Neuronal stem cell (in vitro differentiated cells): Measurements from ENCODE around the gene ORC3.

Experiments used
- DNase-seq: peaks from one replicate; pipeline ENCODE4 v3.0.0-alpha.2; 2013; ENCODE audit warnings: low spot score
- H2AFZ ChIP-seq: one replicate; pipeline ENCODE4 v1.6.1; 2013; ENCODE audit warnings: mild to moderate bottlenecking, low read length, inconsistent platforms
- H2AK5ac ChIP-seq: 2 replicates; pipeline ENCODE4 v1.6.1; 2013; ENCODE audit warnings: low read depth, mild to moderate bottlenecking, inconsistent platforms, low read length, moderate library complexity, mixed read lengths
- H2BK120ac ChIP-seq: 2 replicates; pipeline ENCODE4 v1.6.1; 2013; ENCODE audit warnings: low read depth, mild to moderate bottlenecking, inconsistent platforms, low read length, moderate library complexity, mixed read lengths
- H2BK12ac ChIP-seq: one replicate; pipeline ENCODE4 v1.6.1; 2013; ENCODE audit warnings: low read length, inconsistent platforms
- H2BK15ac ChIP-seq: 2 replicates; pipeline ENCODE4 v1.6.1; 2013; ENCODE audit warnings: mild to moderate bottlenecking, low read length, inconsistent platforms, mixed read lengths
- H2BK5ac ChIP-seq: one replicate; pipeline ENCODE4 v1.6.1; 2013; ENCODE audit warnings: inconsistent platforms, mild to moderate bottlenecking, low read length, moderate library complexity
- H3K14ac ChIP-seq: one replicate; pipeline ENCODE4 v1.6.1; 2013; ENCODE audit warnings: low read length, inconsistent platforms
- H3K18ac ChIP-seq: 2 replicates; pipeline ENCODE4 v1.6.1; 2013; ENCODE audit warnings: low read length, inconsistent platforms
- H3K23ac ChIP-seq: 2 replicates; pipeline ENCODE4 v1.6.1; 2013; ENCODE audit warnings: low read depth, mild to moderate bottlenecking, mixed read lengths, low read length, inconsistent platforms; ENCODE audit not compliant: poor library complexity
- H3K27ac ChIP-seq: replicated peaks from 3 replicates; pipeline ENCODE4 v1.5.1; 2013; ENCODE audit warnings: low read length, inconsistent platforms
- H3K27me3 ChIP-seq, 3 experiments: 2 replicates each; pipeline ENCODE4 v1.6.1; 2013; ENCODE audit warnings: low read length in 3 of 3, mild to moderate bottlenecking in 2 of 3, inconsistent platforms in 1 of 3, low read depth in 1 of 3, mixed read lengths in 1 of 3, moderate library complexity in 1 of 3; ENCODE audit not compliant: control insufficient read depth in 3 of 3, insufficient read depth in 3 of 3
- H3K36me3 ChIP-seq, 2 donors: replicated peaks in 1 of 2; 2 replicates each; pipeline ENCODE4 v1.6.1; 2013; ENCODE audit warnings: low read length in 2 of 2; ENCODE audit not compliant: control insufficient read depth in 2 of 2, insufficient read depth in 2 of 2
- H3K4ac ChIP-seq: 2 replicates; pipeline ENCODE4 v1.6.1; 2013; ENCODE audit warnings: inconsistent platforms, mild to moderate bottlenecking, low read length, moderate library complexity
- H3K4me1 ChIP-seq, 2 donors: 1 replicate in 1 of 2; 2 replicates in 1 of 2; pipeline ENCODE4 v1.6.1; 2013; ENCODE audit warnings: low read length in 2 of 2, low read depth in 1 of 2; ENCODE audit not compliant: control insufficient read depth in 2 of 2, insufficient read depth in 1 of 2
- H3K4me2 ChIP-seq: one replicate; pipeline ENCODE4 v1.6.1; 2013; ENCODE audit warnings: mild to moderate bottlenecking, low read length, inconsistent platforms; ENCODE audit not compliant: insufficient read depth, poor library complexity, severe bottlenecking
- H3K4me3 ChIP-seq, 2 donors: 2 replicates each; pipeline ENCODE4 v1.5.1; 2013; ENCODE audit warnings: low read length in 2 of 2, mild to moderate bottlenecking in 2 of 2, inconsistent platforms in 1 of 2, moderate library complexity in 1 of 2
- H3K79me1 ChIP-seq: one replicate; pipeline ENCODE4 v1.6.1; 2013; ENCODE audit warnings: low read depth, mild to moderate bottlenecking, inconsistent platforms, low read length, moderate library complexity
- H3K9ac ChIP-seq: one replicate; pipeline ENCODE4 v1.6.1; 2013; ENCODE audit warnings: mild to moderate bottlenecking, low read depth, low read length, inconsistent platforms; ENCODE audit not compliant: poor library complexity
- H3K9me3 ChIP-seq, 2 donors: replicated peaks in 1 of 2; 2 replicates each; pipeline versions ENCODE3 to v1.6.1; 2013; ENCODE audit warnings: low read length in 2 of 2, mild to moderate bottlenecking in 2 of 2, inconsistent platforms in 1 of 2, low read depth in 1 of 2, mixed read lengths in 1 of 2, moderate library complexity in 1 of 2; ENCODE audit not compliant: control insufficient read depth in 2 of 2, insufficient read depth in 1 of 2
- H4K8ac ChIP-seq: one replicate; pipeline ENCODE4 v1.6.1; 2013; ENCODE audit warnings: low read depth, mild to moderate bottlenecking, inconsistent platforms, low read length, moderate library complexity
- H4K91ac ChIP-seq: one replicate; pipeline ENCODE4 v1.6.1; 2013; ENCODE audit warnings: low read length, low read depth, mild to moderate bottlenecking, inconsistent platforms; ENCODE audit not compliant: poor library complexity
- WGBS, 2 donors: extraction: QIAGEN DNeasy Blood & Tissue Kit; methylation state at CpG; one replicate each; pipeline ENCODE4 v1.1.7; 2013; ENCODE audit warnings: missing lambda C conversion rate in 2 of 2, mixed read lengths in 1 of 2; ENCODE audit not compliant: insufficient read length in 2 of 2, insufficient replicate concordance in 1 of 2; ENCODE audit errors: extremely low coverage in 2 of 2; 5-methylcytosine and 5-hydroxymethylcytosine counted together

The ORC3 gene

DNA sequence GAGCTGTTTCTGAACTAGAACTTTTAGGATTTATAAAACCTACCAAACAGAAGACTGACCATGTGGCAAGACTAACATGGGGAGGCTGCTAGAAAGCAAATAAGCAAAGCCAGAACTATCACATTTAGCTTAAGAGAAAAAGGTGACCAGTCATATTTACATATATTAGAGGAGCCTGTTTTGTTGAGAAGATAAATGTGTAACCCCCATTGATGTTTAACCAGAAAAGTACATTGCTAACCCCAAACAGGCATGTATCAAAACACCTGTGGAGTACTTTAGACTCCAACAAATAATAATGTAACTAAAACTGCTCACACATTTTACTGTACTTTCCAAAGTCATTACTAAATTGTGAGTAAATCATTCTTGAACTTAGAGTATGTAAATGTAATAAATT is 77.1 kb downstream of the ORC3 start:
- Histone ChIP-seq H3K4me3 (no peak overlapping the region), H3K36me3 (peaks cover 4 to 91% of the 10 kb centered on the region in 2 donors), H3K18ac (no peak overlapping the region)

DNA sequence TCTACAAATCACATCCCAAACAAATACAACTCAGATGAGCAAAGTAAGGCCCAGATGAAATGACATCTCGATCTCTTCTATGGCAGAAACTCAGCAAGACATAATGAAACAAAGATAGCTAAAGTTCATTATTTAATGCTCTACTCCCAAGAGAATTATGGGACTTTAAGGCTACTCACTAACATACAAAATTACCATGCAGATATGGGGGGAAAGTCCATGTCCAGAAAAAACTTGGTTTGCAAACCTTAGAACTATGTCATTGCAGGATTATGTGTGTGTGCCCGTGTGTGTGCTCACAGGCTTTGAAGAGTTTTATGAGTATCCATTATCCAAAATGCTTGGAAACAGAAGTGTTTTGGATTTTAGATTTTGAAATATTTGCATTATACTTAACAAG is 78.1 kb downstream of the ORC3 start:
- H3K14ac ChIP-seq = no peak overlapping the region
- H2AFZ ChIP-seq = no peak overlapping the region
- no peak overlapping the region for H3K9ac ChIP-seq
- peaks cover 4 to 93% of the 10 kb centered on the region in 2 donors for H3K36me3 ChIP-seq
- H3K23ac ChIP-seq = no peak overlapping the region
- no peak for DNase-seq
- no peaks in the 10 kb centered on the region for H3K4me1 ChIP-seq
- H3K4ac ChIP-seq = no peak overlapping the region
- H4K91ac ChIP-seq = no peak overlapping the region
- no peak overlapping the region for H2AK5ac ChIP-seq
- WGBS, 2 donors = no CpG with 5 or more reads among the region's 2 CpGs
- no peak overlapping the region for H3K27ac ChIP-seq
- H3K18ac ChIP-seq = no peak overlapping the region
- H2BK5ac ChIP-seq = no peak overlapping the region
- no peak overlapping the region for H4K8ac ChIP-seq
- no peak overlapping the region for H3K4me3 ChIP-seq
- H2BK12ac ChIP-seq = no peak overlapping the region
- no peak overlapping the region for H3K4me2 ChIP-seq
- H3K9me3 ChIP-seq = no peaks in the 10 kb centered on the region
- H2BK15ac ChIP-seq = no peak overlapping the region
- no peaks in the 10 kb centered on the region for H3K27me3 ChIP-seq
- H2BK120ac ChIP-seq = no peak overlapping the region
- no peaks in the 10 kb centered on the region for H3K79me1 ChIP-seq

More for the DNA sequence above, 77.1 kb downstream of the ORC3 start:
- Histone ChIP-seq H3K14ac (no peak overlapping the region), H2BK15ac (no peak overlapping the region), H3K4me2 (no peak overlapping the region), H2AFZ (no peak overlapping the region), H3K9me3 (no peaks in the 10 kb centered on the region), H3K27me3 (no peaks in the 10 kb centered on the region), H3K4ac (no peak overlapping the region), H3K27ac (no peak overlapping the region), H2BK120ac (no peak overlapping the region), H4K8ac (no peak overlapping the region), H2BK5ac (no peak overlapping the region), H4K91ac (no peak overlapping the region), H3K23ac (no peak overlapping the region), H3K79me1 (no peaks in the 10 kb centered on the region), H2BK12ac (no peak overlapping the region), H3K9ac (no peak overlapping the region), H2AK5ac (no peak overlapping the region), H3K4me1 (no peaks in the 10 kb centered on the region)
- DNase-seq = no peak

DNA sequence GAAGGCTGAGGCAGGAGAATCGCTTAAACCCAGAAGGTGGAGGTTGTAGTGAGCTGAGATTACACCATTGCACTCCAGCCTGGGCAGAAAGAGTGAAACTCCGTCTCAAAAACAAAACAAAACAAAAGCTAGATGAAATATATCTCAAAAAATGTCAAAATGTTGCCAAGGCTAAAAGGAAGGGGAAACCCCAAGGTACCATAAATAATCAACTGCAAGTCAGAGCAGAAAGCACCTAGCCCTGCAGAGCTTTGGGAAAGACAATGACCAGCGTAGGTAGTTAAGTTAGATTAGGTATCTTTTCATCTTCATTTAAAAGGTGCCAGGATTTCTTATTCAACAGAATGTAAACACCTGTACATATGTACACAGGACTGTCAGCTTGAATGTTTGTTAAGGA is 79.1 kb downstream of the ORC3 start:
- Histone ChIP-seq H2BK15ac (no peak overlapping the region), H3K27me3 (no peaks in the 10 kb centered on the region), H3K9me3 (no peaks in the 10 kb centered on the region), H2BK120ac (no peak overlapping the region), H2AFZ (no peak overlapping the region), H2AK5ac (no peak overlapping the region), H4K91ac (no peak overlapping the region), H2BK5ac (no peak overlapping the region), H3K9ac (no peak overlapping the region), H4K8ac (no peak overlapping the region), H3K18ac (no peak overlapping the region), H3K79me1 (no peaks in the 10 kb centered on the region), H3K4ac (no peak overlapping the region), H3K36me3 (peaks cover 6 to 92% of the 10 kb centered on the region in 2 donors), H3K4me2 (no peak overlapping the region), H3K23ac (no peak overlapping the region), H2BK12ac (no peak overlapping the region), H3K14ac (no peak overlapping the region), H3K27ac (no peak overlapping the region), H3K4me3 (no peak overlapping the region), H3K4me1 (no peaks in the 10 kb centered on the region)
- no peak for DNase-seq
- WGBS, 2 donors = no CpG with 5 or more reads among the region's 3 CpGs

DNA sequence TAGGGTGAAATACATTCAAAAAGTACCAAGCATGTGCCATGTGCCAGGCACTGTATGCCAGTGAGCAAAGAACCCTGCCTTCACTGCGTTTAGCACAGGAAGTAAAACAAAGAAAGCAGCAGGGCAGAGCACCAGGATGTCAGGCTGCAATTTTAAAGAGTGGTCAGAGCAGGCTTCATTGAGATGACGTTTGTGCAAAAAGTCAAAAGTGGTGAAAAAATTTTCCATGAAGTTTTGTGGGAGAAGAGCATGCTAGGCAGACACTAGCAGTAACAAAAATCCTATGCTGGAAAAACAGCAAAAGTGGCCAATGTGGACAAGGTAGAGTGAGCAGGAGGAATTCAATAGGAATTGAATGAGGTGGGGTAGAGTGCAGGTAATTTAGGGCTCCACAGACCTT is 80.8 kb downstream of the ORC3 start:
- Histone ChIP-seq H3K23ac (no peak overlapping the region), H3K14ac (no peak overlapping the region), H3K18ac (no peak overlapping the region), H2BK5ac (no peak overlapping the region), H4K91ac (no peak overlapping the region), H3K4me3 (no peak overlapping the region), H3K27ac (no peak overlapping the region), H3K4me1 (no peaks in the 10 kb centered on the region), H2BK12ac (no peak overlapping the region), H3K27me3 (no peaks in the 10 kb centered on the region), H2AFZ (no peak overlapping the region), H4K8ac (no peak overlapping the region), H3K4ac (no peak overlapping the region), H3K9ac (no peak overlapping the region), H3K9me3 (no peaks in the 10 kb centered on the region), H2BK15ac (no peak overlapping the region), H2BK120ac (no peak overlapping the region), H2AK5ac (no peak overlapping the region), H3K36me3 (peaks cover 12 to 93% of the 10 kb centered on the region in 2 donors), H3K79me1 (no peaks in the 10 kb centered on the region), H3K4me2 (no peak overlapping the region)
- WGBS, 2 donors = no CpG with 5 or more reads among the region's 2 CpGs
- DNase-seq = no peak
